ENCODE results near the gene UBAC1. TPM values are rescaled to one million over a fixed set of nuclear protein-coding genes. Genes with fewer than 3 reads are reported as not detected.

UBAC1 gene
- total and polyA plus RNA-seq, 9 of the 15 experiments (the other 6 are each of a cell fraction or from before 2014, with no cell fraction given) = 94.0 to 399 (median 228) TPM

- TF ChIP-seq FOXP4 (CRISPR knock-in tag; IDR thresholded peaks at IDR 0.05; ENCODE audit: borderline replicate concordance) (no peak), XRCC3 (IDR thresholded peaks at IDR 0.05) (no peak), HES1 (IDR thresholded peaks at IDR 0.05; ENCODE audit: low read depth) (no peak; the same call in 1 of the 2 replicates), PHF21A (IDR thresholded peaks at IDR 0.05; ENCODE audit: borderline replicate concordance, low read depth) (peak; percentile 100), CREBBP (IDR thresholded peaks at IDR 0.05; ENCODE audit: low read depth, low read length) (no peak), HMG20B (CRISPR knock-in tag; IDR thresholded peaks at IDR 0.05) (peak; percentile 82; the same call in 1 of the 2 replicates), FOXP1 (CRISPR knock-in tag; IDR thresholded peaks at IDR 0.05) (no peak), EWSR1 (IDR thresholded peaks at IDR 0.05; ENCODE audit: borderline replicate concordance, low read depth, partially characterized antibody) (no peak), CUX1 (CRISPR knock-in tag; IDR thresholded peaks at IDR 0.05) (no peak), ETV5 (CRISPR knock-in tag; IDR thresholded peaks at IDR 0.05; ENCODE audit: low read depth) (peak; percentile 90), FOXA3 (CRISPR knock-in tag; conservative IDR thresholded peaks at IDR 0.05 in 1 of 2, IDR thresholded peaks at IDR 0.05 in 1 of 2) (peak in 1 of 2 experiments; percentile 69; a peak in 1 of 4 replicates), CBFA2T3 (IDR thresholded peaks at IDR 0.05) (peak; percentile 95), ZNF12 (CRISPR knock-in tag; IDR thresholded peaks at IDR 0.05) (no peak), RNF219 (CRISPR knock-in tag; IDR thresholded peaks at IDR 0.05) (no peak), PKNOX1 (IDR thresholded peaks at IDR 0.05) (peak; percentile 90)
These were observed 31.6 kb upstream of the UBAC1 start (continued) for GRCh38 chr9:135992486-135993408.
